Neural cell (in vitro differentiated cells): ENCODE results near the gene CPLX1.

Source experiments
- CTCF ChIP-seq: fragments of 450-650 bp; IDR thresholded peaks from 2 replicates; pipeline ENCODE4 v1.5.1; 2014; ENCODE audit warnings: antibody characterized with exemption, mild to moderate bottlenecking, moderate library complexity; ENCODE audit not compliant: poor library complexity, severe bottlenecking
- EP300 ChIP-seq: fragments of 450-650 bp; conservative IDR thresholded peaks from 2 replicates; pipeline ENCODE4 v1.6.1; 2014; ENCODE audit warnings: antibody characterized with exemption, mild to moderate bottlenecking, moderate library complexity; ENCODE audit not compliant: poor library complexity, severe bottlenecking
- EZH2 ChIP-seq: fragments of 200-600, 300-800 bp; shearing (Covaris generic), sonication (generic); IDR thresholded peaks from 2 replicates; pipeline ENCODE4 v1.6.1; 2014; ENCODE audit warnings: antibody characterized with exemption, low read length, borderline replicate concordance, mild to moderate bottlenecking; ENCODE audit not compliant: insufficient read depth, poor library complexity, severe bottlenecking
- MXI1 ChIP-seq: fragments of 450-650 bp; conservative IDR thresholded peaks from 2 replicates; pipeline ENCODE4 v1.6.1; 2014; ENCODE audit warnings: antibody characterized with exemption, mild to moderate bottlenecking; ENCODE audit not compliant: poor library complexity, severe bottlenecking
- POLR2AphosphoS5 ChIP-seq: IDR thresholded peaks from 2 replicates; pipeline ENCODE4 v1.6.1; 2012
- RAD21 ChIP-seq: fragments of 450-650 bp; conservative IDR thresholded peaks from 2 replicates; pipeline ENCODE4 v1.6.1; 2014; ENCODE audit warnings: antibody characterized with exemption, mild to moderate bottlenecking, moderate library complexity
- SMC3 ChIP-seq: fragments of 450-650 bp; conservative IDR thresholded peaks from 2 replicates; pipeline ENCODE4 v1.6.1; 2014; ENCODE audit warnings: antibody characterized with exemption, mild to moderate bottlenecking, moderate library complexity; ENCODE audit not compliant: poor library complexity
- TAF1 ChIP-seq: IDR thresholded peaks from 2 replicates; pipeline ENCODE4 v1.6.1; 2012; ENCODE audit warnings: low read depth
- TF ChIP-seq, protein P1 (sequence below): IDR thresholded peaks from 2 replicates; pipeline ENCODE4 v1.6.1; 2012; ENCODE audit warnings: borderline replicate concordance

DNA sequence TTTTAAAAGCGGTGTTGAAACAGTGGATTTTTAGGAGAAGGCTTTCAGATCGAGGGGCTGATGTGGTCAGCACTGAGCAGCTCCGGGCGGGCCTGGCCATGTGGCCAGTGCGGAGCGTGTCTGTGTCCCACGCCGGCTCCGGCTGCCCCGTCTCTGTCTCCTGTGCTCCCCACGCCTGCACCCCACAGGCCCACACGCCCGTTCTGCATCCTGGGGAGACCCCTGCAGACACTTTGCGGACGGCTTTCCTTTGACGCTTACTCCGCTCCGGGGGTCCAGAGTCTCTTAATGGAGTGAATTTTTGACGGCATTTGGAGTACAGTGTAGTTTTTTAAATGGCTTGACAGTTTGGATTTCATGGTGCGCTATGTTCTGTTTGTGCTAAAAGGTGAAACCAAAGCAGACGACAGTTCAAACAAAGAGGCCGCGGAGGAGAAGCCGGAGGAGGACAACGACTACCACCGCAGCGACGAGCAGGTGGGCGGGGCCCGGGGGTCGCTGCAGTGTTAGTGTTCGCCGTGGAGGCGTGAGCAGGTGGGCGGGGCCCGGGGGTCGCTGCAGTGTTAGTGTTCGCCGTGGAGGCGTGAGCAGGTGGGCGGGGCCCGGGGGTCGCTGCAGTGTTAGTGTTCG lies 81.6 kb downstream of the CPLX1 start:
- TF ChIP-seq POLR2AphosphoS5 (no peak), CTCF (no peak), EZH2 (no peak), RAD21 (no peak), EP300 (no peak), MXI1 (no peak), TAF1 (no peak), SMC3 (no peak)
- TF ChIP-seq, protein P1, sequence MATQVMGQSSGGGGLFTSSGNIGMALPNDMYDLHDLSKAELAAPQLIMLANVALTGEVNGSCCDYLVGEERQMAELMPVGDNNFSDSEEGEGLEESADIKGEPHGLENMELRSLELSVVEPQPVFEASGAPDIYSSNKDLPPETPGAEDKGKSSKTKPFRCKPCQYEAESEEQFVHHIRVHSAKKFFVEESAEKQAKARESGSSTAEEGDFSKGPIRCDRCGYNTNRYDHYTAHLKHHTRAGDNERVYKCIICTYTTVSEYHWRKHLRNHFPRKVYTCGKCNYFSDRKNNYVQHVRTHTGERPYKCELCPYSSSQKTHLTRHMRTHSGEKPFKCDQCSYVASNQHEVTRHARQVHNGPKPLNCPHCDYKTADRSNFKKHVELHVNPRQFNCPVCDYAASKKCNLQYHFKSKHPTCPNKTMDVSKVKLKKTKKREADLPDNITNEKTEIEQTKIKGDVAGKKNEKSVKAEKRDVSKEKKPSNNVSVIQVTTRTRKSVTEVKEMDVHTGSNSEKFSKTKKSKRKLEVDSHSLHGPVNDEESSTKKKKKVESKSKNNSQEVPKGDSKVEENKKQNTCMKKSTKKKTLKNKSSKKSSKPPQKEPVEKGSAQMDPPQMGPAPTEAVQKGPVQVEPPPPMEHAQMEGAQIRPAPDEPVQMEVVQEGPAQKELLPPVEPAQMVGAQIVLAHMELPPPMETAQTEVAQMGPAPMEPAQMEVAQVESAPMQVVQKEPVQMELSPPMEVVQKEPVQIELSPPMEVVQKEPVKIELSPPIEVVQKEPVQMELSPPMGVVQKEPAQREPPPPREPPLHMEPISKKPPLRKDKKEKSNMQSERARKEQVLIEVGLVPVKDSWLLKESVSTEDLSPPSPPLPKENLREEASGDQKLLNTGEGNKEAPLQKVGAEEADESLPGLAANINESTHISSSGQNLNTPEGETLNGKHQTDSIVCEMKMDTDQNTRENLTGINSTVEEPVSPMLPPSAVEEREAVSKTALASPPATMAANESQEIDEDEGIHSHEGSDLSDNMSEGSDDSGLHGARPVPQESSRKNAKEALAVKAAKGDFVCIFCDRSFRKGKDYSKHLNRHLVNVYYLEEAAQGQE = no peak
